LNCAP (cell line): ENCODE results near the gene RNF224.

Experiments
- CTCF ChIP-seq: fragments of 450-650 bp; IDR thresholded peaks from 2 replicates; pipeline ENCODE4 v1.5.1; 2017; ENCODE audit warnings: mild to moderate bottlenecking

The RNF224 gene

GRCh38 chr9:137183980-137184595 lies 43.2 kb upstream of the RNF224 start:
- TF ChIP-seq CTCF: no peak

GRCh38 chr9:137184881-137185660 lies 42.2 kb upstream of the RNF224 start:
- no peak for TF ChIP-seq CTCF

- no peak for TF ChIP-seq CTCF
Observed at GRCh38 chr9:137185921-137186320, 41.4 kb upstream of the RNF224 start.

GRCh38 chr9:137186385-137186784 lies 40.9 kb upstream of the RNF224 start:
- no peak for TF ChIP-seq CTCF

- TF ChIP-seq CTCF: no peak
Observed at GRCh38 chr9:137187386-137187785, 39.9 kb upstream of the RNF224 start.

- no peak for TF ChIP-seq CTCF
Observed at GRCh38 chr9:137188086-137188489, 39.2 kb upstream of the RNF224 start.

- peak; percentile 43; the same call in 1 of the 2 replicates for TF ChIP-seq CTCF
Observed at GRCh38 chr9:137188490-137189296, 38.6 kb upstream of the RNF224 start, which contains the start of the genes ANAPC2 and SSNA1. ANAPC2 (minus strand) TSS chr9:137188560; CDS start chr9:137188532, 28 bp downstream. SSNA1 (plus strand) TSS chr9:137188676; CDS start chr9:137188727, 51 bp downstream.
